Prostate gland (tissue), 2 donors: ENCODE results near the gene TCF7. TPM values are rescaled to one million over a fixed set of nuclear protein-coding genes. Genes with fewer than 3 reads are reported as not detected.

Experiments
- DNase-seq: peaks from one replicate; pipeline ENCODE4 v3.0.0-alpha.2; 2019; ENCODE audit warnings: low spot score
- H3K27ac ChIP-seq, 2 donors: fragments of 200-600 bp; sonication (generic); 2 replicates each; pipeline ENCODE4 v1.5.1; 2017 to 2019
- H3K27me3 ChIP-seq: fragments of 200-600 bp; sonication (generic); replicated peaks from 2 replicates; pipeline ENCODE4 v1.5.1; 2019; ENCODE audit not compliant: insufficient read depth
- H3K36me3 ChIP-seq, 2 donors: fragments of 200-600 bp; sonication (generic); 1 replicate in 1 of 2; 2 replicates in 1 of 2; pipeline versions ENCODE4 v1.5.1 to v1.8.1; 2017 to 2019
- H3K4me1 ChIP-seq: fragments of 200-600 bp; sonication (generic); replicated peaks from 2 replicates; pipeline ENCODE4 v1.5.1; 2019
- H3K4me3 ChIP-seq, 2 donors: fragments of 200-600 bp; sonication (generic); 2 replicates each; pipeline ENCODE4 v1.5.1; 2017 to 2019
- H3K9me3 ChIP-seq: fragments of 200-600 bp; sonication (generic); 2 replicates; pipeline ENCODE4 v1.5.1; 2017
- POLR2A ChIP-seq: fragments of 450-650 bp; IDR thresholded peaks from one replicate; pipeline ENCODE4 v1.6.1; 2016; ENCODE audit warnings: antibody characterized with exemption, mild to moderate bottlenecking
- POLR2AphosphoS5 ChIP-seq: sonication (generic); formaldehyde crosslinking; IDR thresholded peaks from one replicate; pipeline ENCODE4 v1.6.1; 2017; ENCODE audit warnings: antibody characterized with exemption
- WGBS: methylation state at CpG from one replicate; pipeline ENCODE4 v1.1.5; 2018; 5-methylcytosine and 5-hydroxymethylcytosine counted together
- intact Hi-C: fragments of 100-400 bp; cut with DNase I; formaldehyde crosslinking; loops from one replicate; pipeline ENCODE4 v1.14.2; 2022
- total RNA-seq, 2 donors: library from RNA; depleted of rRNA; stranded (reverse); fragments of >200 nt; gene quantifications; one replicate each; pipeline ENCODE4 v1.1.0, GENCODE V29; 2016
- TF ChIP-seq, protein P1 (sequence below), 4 experiments: fragments of 200-600 bp in 2 of 4; fragments of 450-650 bp in 2 of 4; sonication (generic) in 2 of 4; IDR thresholded peaks; 1 replicate in 3 of 4; 2 replicates in 1 of 4; pipeline ENCODE4 v1.5.1; 2016 to 2019; ENCODE audit warnings: antibody characterized with exemption in 4 of 4, mild to moderate bottlenecking in 2 of 4, moderate library complexity in 2 of 4

The TCF7 gene
- total RNA-seq, 2 donors from 2014 or later: 8.1 to 9.8 TPM

DNA sequence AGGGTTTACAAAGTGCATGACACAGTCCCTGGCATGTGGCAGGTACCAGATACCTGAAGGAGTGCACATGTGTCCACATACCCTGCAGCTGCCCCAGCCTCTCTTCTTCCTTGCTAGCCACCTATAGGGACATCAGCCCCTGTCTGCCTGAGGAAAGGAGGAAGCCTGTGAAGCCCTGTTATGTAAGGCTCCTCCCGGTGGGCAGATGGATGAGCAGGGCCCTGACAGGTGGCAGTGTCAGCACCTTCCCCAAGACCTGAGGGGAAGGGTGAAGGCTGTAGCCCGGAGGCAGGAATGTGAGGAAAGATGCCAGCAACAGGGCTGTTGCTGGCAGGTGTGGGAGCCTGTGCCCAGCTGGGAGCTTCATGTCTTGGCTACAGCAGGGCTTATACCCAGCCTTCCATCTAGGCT, 21.7 kb downstream of the TCF7 start:
- intact Hi-C loops: no loop called here
- H3K9me3 ChIP-seq: no peaks in the 10 kb centered on the region
- TF ChIP-seq POLR2AphosphoS5: no peak
- TF ChIP-seq, protein P1, sequence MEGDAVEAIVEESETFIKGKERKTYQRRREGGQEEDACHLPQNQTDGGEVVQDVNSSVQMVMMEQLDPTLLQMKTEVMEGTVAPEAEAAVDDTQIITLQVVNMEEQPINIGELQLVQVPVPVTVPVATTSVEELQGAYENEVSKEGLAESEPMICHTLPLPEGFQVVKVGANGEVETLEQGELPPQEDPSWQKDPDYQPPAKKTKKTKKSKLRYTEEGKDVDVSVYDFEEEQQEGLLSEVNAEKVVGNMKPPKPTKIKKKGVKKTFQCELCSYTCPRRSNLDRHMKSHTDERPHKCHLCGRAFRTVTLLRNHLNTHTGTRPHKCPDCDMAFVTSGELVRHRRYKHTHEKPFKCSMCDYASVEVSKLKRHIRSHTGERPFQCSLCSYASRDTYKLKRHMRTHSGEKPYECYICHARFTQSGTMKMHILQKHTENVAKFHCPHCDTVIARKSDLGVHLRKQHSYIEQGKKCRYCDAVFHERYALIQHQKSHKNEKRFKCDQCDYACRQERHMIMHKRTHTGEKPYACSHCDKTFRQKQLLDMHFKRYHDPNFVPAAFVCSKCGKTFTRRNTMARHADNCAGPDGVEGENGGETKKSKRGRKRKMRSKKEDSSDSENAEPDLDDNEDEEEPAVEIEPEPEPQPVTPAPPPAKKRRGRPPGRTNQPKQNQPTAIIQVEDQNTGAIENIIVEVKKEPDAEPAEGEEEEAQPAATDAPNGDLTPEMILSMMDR (IDR thresholded peaks at IDR 0.05): no peak
- TF ChIP-seq POLR2A: no peak
- no peak overlapping the region for H3K27ac ChIP-seq
- no peak overlapping the region for H3K4me3 ChIP-seq
- WGBS: 39% methylated on average over 2 of the region's 2 CpGs
- no peaks in the 10 kb centered on the region for H3K4me1 ChIP-seq
- no peaks in the 10 kb centered on the region for H3K36me3 ChIP-seq
- no peak for DNase-seq
- H3K27me3 ChIP-seq: no peaks in the 10 kb centered on the region

DNA sequence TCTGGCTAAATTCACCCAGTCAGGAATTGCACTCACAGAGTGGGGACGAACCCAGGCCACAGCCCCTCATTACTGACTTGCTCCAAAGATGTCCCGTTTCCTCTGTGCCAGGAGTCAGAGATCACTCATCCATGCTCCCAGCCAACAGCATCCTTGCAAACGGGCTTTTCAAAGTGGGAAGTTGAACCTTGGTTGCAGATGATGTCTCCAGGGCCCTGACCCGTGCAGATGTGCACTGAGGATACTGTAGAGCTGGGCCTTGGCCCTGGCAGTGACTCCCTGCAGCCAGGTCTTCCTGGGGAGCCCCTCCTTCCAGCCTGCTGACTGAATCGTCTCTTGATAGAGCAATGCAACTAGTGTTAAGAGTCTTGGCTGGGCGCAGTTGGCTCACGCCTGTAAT, 22.3 kb downstream of the TCF7 start:
- no peaks in the 10 kb centered on the region for H3K4me1 ChIP-seq
- TF ChIP-seq, protein P1 (IDR thresholded peaks at IDR 0.05): no peak
- TF ChIP-seq POLR2AphosphoS5: no peak
- no peak for TF ChIP-seq POLR2A
- no peak for DNase-seq
- intact Hi-C loops: no loop called here
- no peaks in the 10 kb centered on the region for H3K36me3 ChIP-seq
- H3K4me3 ChIP-seq: no peak overlapping the region
- H3K27me3 ChIP-seq: no peaks in the 10 kb centered on the region
- no peak overlapping the region for H3K27ac ChIP-seq
- H3K9me3 ChIP-seq: no peaks in the 10 kb centered on the region
- WGBS: 78% methylated on average over 7 of the region's 7 CpGs

DNA sequence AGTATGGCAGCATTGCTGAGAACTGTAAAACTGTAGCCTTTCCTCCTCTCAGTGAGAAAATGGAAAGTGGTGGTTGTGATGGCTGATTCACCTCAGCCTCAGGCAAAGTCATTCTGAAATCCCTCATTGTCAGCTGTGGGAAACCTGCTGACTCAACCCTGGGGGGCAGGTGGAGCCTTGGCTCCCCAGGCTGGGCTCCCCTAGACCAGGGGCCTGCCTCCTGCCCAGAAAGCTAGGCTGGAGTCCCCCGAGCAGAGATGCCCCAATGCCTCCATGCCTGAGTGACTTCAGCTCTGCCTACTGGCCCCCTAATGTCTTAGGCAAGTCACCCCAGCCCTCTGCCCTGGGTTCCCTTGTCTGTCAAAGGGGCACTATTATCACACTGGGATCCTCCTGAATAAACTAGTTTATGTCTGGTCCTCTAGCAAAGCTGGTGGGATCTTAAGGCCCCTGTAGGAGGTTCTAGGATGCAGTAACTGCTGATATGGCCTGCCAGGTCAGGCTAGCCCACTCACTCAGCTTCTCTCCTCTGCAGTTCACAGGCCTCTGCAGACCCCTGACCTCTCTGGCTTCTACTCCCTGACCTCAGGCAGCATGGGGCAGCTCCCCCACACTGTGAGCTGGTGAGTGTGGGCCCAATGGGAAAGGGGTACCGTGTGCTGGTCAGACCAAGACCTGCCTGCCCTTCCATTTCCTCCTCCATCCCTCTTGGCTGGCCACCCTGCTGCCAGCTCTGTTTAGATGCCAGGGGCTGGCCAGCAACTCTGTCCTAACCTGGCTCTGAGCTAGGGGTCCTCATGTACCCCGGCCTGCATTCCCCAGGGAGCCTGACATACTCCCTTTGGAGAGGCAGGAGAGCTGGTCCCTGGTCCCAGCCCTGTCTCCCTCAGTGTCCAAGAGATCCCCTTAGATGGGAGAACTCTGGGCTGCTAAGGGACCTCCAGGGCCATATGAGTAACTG, 24.2 kb downstream of the TCF7 start:
- H3K4me3 ChIP-seq: no peak overlapping the region
- no peaks in the 10 kb centered on the region for H3K27me3 ChIP-seq
- intact Hi-C loops: no loop called here
- WGBS: 81% methylated on average over 3 of the region's 3 CpGs
- H3K36me3 ChIP-seq: no peaks in the 10 kb centered on the region
- H3K27ac ChIP-seq: no peak overlapping the region
- TF ChIP-seq, protein P1 (IDR thresholded peaks at IDR 0.05): no peak
- TF ChIP-seq POLR2A (no peak), POLR2AphosphoS5 (no peak)
- H3K9me3 ChIP-seq: no peaks in the 10 kb centered on the region
- DNase-seq: no peak
- no peaks in the 10 kb centered on the region for H3K4me1 ChIP-seq

- H3K27ac ChIP-seq: no peak overlapping the region
- no peaks in the 10 kb centered on the region for H3K36me3 ChIP-seq
- TF ChIP-seq POLR2A: no peak
- TF ChIP-seq POLR2AphosphoS5: no peak
- TF ChIP-seq, protein P1 (IDR thresholded peaks at IDR 0.05): no peak
- H3K4me1 ChIP-seq: no peaks in the 10 kb centered on the region
- no peaks in the 10 kb centered on the region for H3K9me3 ChIP-seq
- no peaks in the 10 kb centered on the region for H3K27me3 ChIP-seq
- no peak for DNase-seq
- intact Hi-C loops: no loop called here
- H3K4me3 ChIP-seq: no peak overlapping the region
- 88% methylated on average over 4 of the region's 4 CpGs for WGBS
These were observed 24.9 kb downstream of the TCF7 start for GRCh38 chr5:134139377-134139851.
